ENCODE measurements around the gene ADI1.
"Not testable (repeated sequence)": the region's sequence is repeated elsewhere in the genome, so short reads cannot be mapped to it uniquely, and the experiment has no call there.

ADI1 gene

DNA sequence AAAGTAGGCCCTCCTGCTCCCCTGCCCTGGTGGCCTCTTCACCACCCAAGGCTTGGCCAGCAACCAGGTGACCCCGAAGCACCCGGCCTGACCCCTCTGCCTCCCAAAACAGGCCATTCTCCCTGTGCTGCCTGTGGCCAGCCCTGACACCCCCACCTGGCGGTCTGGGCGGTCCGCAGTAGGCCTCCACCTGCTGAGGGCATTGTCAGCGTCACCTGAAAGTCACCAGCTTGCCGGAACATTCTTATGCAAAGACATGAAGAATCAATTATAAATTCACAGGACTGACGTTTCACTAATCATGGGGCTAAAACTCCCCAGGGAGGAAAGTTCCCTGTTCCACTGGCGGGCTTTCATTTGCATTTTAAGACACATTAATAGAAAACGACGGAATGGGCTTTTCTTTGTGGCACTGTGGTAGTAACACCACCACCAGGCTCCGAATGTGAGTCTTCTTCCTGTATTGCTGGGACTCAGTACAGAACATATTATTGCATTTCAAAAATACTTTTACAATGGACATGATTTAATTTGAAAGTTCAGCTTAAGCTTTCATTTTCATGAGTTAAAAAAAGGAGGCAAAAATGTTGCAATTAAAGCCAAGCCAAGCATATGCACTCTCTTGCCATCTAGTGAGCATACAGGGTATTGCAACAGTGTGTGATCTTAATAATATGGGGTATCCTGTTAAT lies 57.4 kb downstream of the ADI1 start:
- DNase-seq: peak in 1 of 2 donors; percentile 64

DNA sequence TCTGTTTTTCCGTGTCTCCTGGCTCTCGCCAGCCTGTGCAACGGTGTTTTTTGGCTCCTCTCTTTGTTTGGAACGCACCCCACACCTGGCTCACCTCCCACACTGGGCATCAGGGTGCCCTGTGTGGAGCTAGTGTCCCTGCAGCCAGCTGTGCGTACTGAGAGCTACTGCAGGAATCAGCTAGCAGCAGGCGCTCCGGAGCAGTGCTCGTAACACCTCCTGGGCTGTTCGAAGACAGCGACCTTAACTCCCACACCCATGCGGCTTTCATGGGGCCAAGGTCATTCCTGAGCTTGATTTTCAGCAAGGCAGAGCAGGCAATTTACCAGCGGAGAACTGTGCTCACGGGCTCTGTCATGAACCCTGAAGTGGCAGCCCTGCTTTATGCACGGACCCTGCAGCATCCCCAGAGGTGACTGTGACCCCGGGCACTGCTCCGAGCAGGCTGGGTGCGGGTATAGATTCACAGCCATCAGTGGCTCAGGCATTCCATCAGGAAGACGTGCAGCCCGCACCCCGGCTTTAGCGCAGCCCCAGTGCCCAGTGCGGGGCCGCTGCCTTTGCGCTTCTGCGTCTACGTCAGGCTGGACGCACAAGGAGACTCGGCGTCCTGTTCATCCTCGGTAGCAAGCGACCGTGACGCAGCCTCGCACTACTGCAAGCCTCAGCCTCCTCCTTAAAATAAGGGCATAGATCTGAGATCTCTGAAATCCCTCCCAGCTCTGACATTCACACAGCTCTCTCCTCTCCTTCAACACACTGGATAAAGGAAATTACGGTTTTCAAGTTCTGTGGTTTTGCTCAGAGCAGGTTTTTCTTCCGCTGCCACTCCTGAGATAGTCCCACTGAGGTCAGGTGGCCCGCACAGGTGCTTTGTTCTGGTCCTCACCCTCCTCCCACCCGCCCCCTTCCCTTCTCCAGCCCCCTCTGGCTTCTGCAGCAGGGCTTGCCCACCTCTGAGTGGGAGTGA lies 58.2 kb downstream of the ADI1 start:
- no peak for DNase-seq

DNA sequence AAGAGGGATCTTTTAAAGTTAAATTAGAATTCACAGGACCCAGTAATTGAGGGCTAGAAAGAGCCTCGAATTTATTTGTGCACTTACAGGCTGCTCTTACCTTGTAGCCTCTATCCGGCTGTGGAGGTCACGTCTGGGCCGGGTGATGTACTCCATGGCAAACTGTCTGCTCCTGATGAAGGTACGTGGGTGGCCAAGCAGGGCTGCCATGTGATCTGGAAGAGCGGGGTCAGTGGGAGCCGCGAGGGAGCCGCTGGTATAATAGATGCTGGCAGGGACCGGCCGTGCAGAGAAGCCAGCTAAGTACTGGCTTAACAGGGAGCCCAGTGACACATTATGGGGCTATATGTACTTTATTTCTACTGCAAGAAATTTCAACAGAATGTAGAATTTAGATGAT lies 59.2 kb downstream of the ADI1 start:
- no peak for DNase-seq

DNA sequence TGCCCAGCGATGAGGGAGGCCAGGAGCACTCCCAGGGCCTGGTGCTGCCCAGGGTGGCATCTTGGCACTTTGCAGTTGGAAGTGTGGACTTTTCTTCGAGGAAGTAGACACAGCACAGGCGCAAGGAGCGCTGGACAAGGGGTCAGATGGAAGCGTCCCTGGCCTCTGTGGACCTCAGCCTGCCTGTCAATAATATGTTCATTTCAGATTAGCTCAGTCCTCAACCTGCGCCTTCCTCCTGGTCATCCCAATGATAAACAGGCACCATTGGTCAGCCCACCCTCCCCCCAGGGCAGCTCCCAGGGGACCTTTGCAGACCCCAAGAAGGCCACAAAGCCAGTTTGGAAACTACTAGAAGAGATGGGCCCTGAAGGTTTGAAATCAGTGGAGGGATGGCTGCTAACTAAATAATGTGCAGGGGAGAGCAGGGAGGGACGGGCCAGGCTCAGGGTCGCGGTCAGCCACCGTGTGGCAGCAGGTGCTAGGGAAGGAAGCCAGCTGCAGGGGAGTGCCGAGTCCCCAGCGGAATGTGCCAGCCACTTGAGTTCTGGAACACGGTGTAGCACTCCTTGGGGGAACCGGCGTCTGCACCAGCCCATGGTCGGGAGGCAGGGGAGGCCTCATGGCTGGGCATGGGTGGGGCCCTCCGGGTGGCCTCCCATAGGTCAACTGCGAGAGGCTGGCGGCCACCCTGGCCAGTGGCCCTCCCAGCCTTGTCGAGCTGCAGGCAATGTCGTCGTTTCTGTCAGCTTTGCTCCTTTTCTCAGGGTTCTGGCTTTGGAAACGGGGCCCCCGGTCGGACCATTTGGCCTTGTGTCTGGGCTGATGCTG lies 59.9 kb downstream of the ADI1 start:
- DNase-seq: no peak

DNA sequence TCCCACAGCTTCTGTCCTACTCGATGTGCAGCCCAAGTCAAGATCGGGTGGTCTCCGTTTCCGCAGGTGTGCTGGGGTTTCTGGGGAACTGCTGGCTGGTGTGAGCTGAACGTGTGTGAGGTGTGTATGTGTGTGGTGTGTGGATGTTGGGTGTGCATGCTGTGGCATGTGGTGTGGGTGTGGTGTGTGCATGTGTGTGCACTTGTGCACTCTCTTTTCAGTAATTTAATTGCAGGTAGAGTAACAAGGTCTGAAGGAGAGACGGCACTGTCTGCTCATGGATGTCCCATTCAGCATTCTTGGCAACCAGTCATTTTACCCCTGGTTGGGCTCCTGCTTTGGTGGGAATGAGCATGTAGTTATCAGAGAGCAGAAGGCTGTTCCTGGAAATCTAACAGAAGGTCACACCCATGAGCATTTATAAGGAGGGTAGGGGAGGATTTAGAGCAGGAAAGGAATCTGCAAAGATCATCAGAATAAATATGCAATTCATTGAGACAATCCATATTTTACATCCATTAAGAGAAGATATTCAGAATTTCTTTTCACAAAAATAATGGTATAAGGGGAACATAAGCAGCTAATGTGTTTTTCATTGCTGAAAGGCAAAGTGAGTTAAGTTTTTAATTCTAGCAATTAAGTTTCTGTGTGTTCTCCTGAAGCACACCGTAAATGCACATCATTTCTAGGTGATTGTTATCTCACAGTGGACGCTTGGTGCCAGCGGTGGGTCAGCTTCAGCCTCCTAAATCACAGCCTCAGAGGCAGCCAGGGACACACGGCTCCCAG lies 60.7 kb downstream of the ADI1 start:
- DNase-seq: no peak

DNA sequence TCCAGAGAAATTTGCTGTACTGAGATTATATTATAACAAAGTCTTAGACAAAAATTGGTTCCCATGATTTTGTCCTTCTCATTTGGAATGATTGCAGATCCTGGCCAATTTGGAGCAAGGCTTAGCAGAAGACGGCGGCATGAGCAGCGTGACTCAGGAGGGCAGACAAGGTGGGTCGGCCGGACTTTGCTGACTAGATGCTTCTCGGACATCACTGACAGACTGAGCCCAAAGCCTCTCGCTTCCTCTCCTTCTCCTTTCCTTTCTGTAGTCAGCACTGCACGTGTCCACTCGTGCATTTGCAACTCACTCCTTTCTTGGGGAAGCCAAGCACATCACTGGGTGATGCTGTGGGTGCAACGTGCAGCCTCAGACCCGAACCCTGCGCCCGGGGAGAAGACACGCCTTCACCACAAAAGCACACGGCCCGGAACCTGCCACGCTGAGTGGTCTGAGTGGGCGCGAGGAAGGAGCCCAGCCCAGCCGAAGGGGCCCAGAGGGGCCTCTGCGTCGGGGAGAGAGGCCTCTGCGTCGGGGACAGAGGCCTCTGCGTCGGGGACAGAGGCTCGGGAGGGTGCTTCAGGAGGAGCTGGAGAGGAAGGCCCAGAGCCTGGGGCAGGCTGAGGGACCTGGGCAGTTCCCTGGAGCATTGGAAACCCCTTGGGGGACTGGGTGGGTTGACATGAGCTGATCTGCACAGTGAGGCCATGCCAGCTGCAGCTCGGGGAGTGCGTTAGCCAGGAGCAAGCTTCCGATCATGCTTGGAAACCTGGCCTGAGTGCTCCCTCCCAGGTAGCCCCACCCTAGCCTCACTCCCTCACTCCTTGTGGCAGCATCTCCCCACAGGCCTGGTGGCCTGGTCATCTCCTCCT lies 61.6 kb downstream of the ADI1 start:
- DNase-seq: no peak

DNA sequence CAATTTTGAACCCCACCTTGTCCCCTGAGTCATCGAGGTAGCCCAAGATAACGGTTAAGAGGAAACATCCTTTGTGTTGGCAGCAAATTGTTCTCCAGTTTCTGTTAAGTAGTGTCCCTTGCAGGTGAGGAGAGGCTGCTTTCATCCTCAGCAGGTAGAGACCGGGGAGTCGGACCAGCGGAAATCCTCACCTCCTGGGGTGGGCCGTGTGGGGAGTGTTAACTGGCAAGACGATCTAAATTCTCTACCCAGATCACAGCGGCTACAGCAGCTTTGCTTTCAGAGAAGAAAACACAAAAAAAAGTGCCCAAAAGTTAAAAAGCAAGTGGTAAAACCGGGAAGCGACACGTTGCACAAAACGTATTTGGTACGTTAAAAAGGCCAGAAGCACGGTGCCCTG lies 63.2 kb downstream of the ADI1 start:
- no peak for DNase-seq

DNA sequence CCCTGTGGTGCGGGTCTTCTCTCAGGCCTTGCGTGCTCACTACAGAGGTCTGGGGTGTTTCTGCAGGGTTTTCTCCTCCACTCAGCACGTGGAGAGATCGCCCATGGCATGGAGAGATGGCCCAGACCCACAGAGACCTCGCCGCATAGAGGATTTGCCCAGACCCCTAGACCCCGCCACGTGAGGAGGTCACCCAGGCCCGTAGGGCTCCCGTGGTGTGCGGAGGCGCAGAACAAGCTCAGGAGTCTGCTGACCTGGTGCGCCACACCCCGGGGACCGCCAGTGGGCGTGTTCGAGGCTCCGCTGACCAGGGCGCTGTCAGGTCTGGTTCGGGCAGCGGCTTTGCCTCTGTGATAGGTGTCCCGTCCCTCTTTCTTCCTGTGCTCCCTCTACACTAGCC lies 64.5 kb downstream of the ADI1 start:
- DNase-seq: no peak

DNA sequence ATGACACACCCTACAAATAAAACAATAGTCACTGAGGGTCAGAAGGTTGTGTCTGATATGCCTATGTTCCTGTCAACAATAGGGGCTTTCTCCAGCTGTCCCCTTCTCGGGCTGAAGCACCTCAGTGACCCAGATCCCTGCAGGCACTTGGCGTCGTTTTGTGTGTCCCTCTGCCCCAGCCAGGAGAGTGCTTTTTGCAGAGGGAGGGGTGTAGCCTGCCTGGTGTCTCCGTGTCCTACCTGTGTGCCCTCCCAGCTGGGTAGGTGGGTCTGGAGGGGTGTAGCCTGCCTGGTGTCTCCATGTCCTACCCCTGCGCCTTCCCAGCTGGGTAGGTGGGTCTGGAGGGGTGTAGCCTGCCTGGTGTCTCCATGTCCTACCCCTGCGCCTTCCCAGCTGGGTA lies 65.3 kb downstream of the ADI1 start:
- not testable (repeated sequence) for DNase-seq

DNA sequence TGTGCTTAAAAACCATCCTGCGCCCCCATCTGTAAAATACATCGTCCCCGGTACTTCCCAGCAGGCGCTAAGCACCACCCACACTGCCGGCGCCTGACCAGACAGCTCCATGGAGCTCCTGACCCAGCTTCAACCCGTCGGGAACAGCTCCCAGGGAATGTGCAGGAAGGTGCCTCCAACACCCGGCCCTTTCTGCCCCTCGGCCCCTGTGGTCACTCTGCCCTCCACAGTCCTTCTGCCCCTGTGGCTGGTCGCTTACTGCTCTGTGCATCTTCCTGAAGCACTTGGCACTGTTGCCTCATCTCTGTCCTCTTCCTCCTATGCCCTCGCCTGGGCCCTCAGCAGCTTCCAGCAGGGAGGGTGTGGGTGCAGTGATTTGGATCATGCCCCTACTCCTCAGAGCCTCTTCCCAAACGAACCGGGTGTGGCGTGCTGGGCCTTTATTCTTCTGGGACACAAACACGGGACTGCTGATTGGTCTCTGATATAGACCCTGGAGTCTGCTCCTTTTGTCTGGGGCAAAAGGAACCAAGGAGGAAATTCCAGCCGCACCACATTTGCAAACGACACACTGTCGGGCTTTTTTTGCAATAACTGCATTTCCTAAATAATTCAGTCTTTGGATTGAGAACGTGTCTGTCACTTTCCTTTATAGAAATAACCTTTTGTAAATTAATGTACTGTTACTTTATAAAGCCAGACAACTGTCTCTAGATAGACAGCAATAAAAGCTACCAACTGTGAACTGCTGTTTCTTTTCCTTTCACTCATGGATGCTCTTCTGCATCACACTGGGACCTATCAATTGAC lies 65.9 kb downstream of the ADI1 start:
- no peak for DNase-seq

DNA sequence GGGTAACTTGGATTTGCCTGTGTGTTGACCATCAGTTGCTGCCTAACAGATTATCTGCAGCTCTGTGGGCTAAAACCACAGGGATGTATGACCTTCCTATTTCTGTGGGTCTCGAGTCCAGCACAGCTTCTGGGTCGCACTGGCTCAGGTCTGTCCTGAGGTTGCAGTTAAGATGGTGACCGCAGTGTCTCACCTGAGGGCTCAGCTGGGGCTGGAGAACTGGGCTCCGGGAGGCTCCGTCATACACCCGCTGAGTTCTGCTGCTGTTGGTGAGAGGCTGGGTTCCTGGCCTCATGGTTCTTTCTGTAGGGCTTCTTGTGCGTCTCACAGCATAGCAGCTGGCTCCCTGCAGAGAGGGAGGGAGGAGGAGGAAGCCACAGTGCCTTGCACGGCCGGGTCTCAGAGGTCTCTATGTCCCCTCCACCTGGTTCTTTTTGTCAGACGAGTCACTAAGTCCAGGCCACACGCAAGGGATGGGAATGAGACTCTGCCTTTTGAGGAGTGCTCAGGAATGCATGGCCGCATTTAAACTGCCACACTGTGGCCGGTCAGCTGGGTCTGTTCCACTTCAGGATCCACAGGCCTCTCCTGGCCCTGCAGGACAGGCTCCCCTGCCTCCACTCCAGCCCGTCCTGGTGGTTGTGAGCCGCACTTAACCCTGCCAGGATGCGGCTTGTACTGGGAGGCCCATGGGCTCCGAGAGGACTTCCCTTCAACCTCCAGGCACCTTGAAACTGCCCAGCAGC lies 67.2 kb downstream of the ADI1 start:
- DNase-seq: no peak

DNA sequence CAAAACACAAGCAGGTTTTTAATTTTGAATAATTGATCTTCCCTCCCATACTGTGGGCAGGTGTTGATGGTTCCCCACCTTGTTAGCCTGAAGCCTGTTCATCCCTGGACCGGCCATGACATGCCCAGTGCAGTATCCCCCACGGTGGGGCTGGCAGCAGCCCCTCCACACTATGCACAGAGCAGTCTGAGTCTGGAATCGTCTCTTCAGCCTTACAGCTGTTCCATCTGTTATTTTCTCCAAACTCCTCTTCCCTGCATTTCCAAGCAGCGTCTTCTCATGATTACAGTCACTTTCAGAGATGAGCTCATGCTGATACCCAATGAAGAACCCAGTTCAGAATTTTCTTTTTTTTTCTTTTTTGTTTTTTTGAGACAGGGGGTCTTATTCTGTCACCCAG lies 68.2 kb downstream of the ADI1 start:
- no peak for DNase-seq

DNA sequence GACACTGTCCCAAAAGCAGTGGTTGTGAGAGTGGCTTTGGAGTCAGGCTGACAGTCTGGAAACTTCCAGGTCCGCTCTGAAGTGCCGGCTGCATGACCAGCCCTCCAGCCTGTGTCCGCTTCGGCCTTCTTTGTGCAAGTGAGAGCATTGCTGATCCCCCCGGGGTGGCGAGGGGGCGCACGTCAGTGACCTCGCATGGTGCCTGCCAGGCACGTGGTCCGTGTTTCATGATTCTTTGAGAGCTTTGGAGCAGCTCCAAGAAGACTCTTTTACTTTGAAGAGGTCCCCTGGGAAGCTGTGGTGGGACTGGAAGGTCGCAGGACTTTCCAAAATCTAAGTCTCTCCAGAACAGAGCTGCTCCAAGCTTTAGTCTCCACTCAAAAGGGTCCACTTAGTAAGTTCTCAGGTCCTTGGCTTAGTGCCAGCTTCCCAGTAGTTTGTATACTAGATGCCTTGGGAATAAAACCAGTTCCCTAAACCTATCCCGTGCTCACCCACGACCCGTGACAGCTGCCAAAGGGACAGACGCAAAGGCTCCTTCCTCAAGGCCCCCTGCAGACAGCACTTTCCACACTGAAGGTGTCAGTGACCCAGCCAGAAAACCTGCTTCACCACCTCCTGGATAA lies 68.8 kb downstream of the ADI1 start:
- DNase-seq: no peak

DNA sequence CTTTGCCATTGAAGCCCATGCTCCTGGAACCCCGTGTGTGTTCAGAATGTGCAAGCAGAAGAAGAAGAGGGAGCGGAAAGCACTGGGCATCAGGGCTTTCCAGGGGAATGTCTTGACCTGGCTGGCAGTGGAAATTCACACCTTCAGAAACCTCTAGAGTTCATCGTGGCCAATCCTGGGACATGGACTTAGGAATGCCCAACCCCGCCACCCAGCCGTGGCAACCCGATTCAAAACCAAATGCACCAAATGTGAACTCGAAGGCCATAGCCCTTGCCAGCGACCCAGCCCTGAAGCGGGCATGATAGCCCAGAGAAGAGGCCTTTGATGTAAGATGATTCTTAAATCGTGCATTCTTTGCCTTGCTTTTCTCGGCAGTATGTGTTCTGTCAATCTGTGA lies 69.4 kb downstream of the ADI1 start:
- DNase-seq: no peak

DNA sequence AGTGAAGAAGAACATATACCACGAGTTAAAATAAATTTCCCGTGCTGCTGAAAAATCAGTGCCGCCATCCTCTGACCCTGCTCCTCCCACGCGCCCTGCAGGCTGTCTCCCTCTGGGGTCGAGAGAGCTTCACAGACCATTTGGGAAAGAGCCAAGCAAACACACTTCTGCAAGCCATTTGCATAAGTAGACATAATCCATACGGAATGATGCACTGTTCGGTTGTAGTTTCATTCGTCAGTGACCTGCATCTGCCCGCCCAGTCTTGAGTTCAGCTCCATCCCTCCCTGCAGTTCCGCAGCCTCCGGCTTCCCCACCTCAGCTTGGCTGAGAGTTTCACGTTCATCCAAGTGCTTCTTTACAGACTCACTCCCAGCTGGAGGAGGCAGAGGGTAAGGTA lies 70.2 kb downstream of the ADI1 start:
- no peak for DNase-seq

DNA sequence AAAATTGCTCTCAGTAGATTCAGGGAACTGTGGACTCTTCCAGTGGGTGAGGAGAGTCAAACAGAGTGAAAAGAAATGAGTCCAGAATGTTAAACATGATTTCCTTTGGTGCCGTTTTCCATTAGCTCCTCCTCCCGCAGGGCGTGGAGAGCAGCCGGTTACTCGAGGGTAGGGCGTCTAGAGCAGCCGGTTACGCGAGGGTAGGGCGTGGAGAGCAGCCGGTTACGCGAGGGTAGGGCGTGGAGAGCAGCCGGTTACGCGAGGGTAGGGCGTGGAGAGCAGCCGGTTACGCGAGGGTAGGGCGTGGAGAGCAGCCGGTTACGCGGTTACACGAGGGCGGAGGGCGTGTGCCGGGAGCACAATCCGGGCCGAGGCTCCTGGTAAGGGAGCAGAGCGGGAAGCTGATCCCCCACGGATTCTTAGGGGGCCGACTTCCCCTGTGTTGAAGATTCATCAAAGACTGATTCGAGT lies 70.9 kb downstream of the ADI1 start:
- not testable (repeated sequence) for DNase-seq

DNA sequence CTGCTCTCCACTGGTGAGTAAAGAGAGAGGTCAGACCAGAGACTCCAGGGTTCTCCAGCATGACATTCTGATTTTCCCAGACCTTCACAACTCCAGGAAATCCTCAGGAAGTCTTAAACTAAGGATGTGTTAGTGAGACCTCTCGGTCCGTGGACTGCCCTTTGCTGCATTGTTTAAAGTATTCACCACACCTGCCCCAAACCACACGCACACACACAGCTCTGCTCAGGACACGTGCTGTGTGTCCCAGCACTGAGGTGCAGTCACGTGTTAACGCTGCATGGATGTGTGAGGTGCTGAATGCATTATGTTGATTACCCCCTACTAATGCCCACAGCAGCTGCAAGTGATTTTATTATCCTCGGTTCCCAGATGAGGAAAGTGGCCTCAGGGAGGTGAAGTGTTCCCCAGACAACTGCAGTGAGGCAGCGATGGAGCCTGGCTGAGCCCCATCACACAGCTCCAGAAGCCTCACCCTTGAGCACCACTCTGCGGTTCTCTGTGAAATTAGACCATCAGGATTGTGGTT lies 71.5 kb downstream of the ADI1 start:
- no peak for DNase-seq

Data from hippocampal formation (tissue), 2 donors.